ENCODE measurements around the gene SEC24A.
"Not testable (repeated sequence)": the region's sequence is repeated elsewhere in the genome, so short reads cannot be mapped to it uniquely, and the experiment has no call there.

Gene SEC24A

DNA sequence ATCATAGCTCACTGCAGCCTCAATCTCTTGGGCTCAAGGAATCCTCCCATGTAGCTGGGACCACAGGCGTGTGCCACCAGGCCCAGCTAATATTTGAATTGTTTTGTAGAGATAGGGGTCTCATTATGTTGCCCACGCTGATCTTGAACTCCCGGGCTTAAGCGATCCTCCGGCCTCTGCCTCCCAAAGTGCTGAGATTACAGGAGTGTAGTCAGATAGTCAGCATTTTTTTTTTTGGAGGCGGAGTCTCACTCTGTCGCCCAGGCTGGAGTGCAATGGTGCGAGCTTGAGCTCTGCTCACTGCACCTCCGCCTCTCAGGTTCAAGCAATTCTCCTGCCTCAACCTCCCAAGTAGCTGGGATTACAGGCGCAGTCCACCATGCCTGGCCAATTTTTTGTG lies 14.4 kb upstream of the SEC24A start:
- H3K9me3 Mint-ChIP-seq: no peaks in the 10 kb centered on the region
- H3K27ac Mint-ChIP-seq: no peak overlapping the region
- no peak for DNase-seq
- H3K36me3 Mint-ChIP-seq (ENCODE audit: low read depth): peaks cover 16% of the 10 kb centered on the region
- H3K4me3 Mint-ChIP-seq: no peak overlapping the region
- H3K4me1 Mint-ChIP-seq (ENCODE audit: low read depth): peaks cover 21% of the 10 kb centered on the region
- H3K27me3 Mint-ChIP-seq: no peaks in the 10 kb centered on the region

DNA sequence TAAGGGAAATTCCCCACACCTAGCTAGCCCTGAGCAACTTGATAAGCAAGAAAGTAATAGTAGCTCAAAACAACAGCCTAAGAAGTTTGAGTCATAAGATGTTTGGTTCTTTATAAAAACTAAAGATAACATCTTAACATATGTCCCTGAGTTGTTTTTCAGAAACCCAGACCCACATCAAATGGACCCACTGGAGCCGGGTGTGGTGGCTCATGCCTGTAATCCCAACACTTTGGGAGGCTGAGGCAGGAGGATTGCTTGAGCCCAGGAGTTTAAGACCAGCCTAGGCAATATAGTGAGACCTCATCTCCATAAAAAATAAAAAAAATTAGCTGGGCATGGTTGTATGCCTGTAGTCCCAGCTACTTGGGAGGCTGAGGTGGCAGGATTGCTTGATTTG lies 13.2 kb upstream of the SEC24A start:
- H3K4me3 Mint-ChIP-seq, DNase-seq, H3K9me3 Mint-ChIP-seq, H3K27me3 Mint-ChIP-seq: not testable (repeated sequence)
- Mint-ChIP-seq H3K4me1 (ENCODE audit: low read depth) (peaks cover 19% of the 10 kb centered on the region), H3K27ac (peak overlapping the region; percentile 78), H3K36me3 (ENCODE audit: low read depth) (peaks cover 10% of the 10 kb centered on the region)

DNA sequence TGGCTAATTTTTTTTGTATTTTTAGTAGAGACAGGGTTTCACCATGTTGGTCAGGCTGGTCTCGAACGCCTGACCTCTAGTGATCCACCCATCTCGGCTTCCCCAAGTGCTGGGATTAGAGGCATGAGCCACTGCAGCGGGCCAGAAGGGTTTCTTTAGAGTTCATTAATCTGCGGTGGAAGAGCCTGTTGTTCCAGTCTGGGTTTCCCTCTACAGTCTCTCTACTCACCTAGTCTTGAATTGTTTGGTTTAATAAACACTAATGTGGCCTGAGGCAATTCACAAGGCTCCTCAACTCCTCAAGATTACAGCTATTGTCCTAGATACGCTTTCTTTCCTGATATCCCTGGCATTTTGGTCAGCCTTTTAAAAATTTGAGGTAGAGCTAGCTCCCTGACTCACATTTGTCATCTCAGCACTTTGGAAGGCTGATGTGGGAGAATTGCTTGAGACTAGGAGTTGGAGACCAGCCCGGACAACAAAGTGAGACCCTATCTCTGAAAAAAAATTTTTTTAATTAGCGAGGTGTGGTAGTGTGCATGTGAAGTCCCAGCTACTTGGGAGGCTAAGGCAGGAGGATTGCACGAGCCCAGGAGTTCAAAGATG lies 11.4 kb upstream of the SEC24A start:
- no peaks in the 10 kb centered on the region for H3K27me3 Mint-ChIP-seq

DNA sequence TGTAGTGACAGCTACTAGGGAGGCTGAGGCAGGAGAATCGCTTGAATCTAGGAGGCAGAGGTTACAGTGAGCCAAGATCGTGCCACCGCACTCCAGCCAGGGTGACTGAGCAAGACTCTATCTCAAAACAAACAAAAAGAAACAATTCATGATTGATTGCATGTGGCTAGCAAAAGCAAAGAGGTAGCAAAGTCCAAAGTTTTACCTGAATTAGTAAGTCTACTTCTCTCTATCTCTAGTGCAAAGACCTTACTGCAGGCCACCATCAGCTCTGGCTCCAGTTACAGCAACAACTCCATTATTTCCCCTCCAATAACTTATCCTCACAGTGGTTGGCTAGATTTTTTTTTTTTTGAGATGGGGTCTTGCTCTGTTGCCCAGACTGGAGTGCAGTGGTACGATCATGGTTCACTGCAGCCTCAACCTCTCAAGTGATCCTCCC lies 9.8 kb upstream of the SEC24A start:
- no peak for DNase-seq
- H3K36me3 Mint-ChIP-seq (ENCODE audit: low read depth): no peaks in the 10 kb centered on the region
- peaks cover 9% of the 10 kb centered on the region for H3K4me1 Mint-ChIP-seq (ENCODE audit: low read depth)
- no peak overlapping the region for H3K4me3 Mint-ChIP-seq
- no peaks in the 10 kb centered on the region for H3K9me3 Mint-ChIP-seq
- H3K27me3 Mint-ChIP-seq: no peaks in the 10 kb centered on the region
- no peak overlapping the region for H3K27ac Mint-ChIP-seq

More for the DNA sequence above, 11.4 kb upstream of the SEC24A start:
- Mint-ChIP-seq H3K4me1 (ENCODE audit: low read depth) (peaks cover 9% of the 10 kb centered on the region), H3K36me3 (ENCODE audit: low read depth) (peaks cover 4% of the 10 kb centered on the region), H3K9me3 (no peaks in the 10 kb centered on the region), H3K4me3 (no peak overlapping the region), H3K27ac (no peak overlapping the region)
- no peak for DNase-seq

DNA sequence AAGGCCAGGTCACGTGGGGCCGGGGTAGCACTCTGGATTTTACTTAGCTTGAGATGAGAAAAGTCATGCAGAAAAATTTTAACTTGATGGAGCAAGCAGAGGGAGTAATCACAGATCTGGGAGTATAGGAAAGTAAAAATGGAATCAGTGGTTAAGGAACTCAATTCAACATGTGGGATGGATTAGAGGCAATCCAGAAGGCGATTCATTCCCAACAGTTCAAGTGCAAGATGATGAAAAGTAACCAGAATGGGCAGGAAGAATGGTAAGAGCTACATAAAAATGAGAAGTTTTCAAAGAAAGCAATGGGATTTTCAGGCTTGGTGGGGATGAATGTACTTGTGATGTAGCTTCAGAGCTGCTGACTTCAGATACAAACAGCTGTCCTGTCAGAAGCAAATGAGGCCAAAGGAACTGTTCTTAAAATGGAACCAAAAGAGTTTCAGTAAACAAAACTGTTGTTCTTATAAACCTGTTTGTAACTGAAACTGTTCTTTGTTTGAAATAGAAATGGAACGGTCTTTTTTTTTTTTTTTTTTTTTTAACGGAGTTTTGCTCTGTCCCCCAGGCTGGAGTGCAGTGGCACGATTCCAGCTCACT lies 5.6 kb upstream of the SEC24A start:
- Mint-ChIP-seq H3K27ac (no peak overlapping the region), H3K4me1 (ENCODE audit: low read depth) (peaks cover 20% of the 10 kb centered on the region), H3K9me3 (no peaks in the 10 kb centered on the region), H3K36me3 (ENCODE audit: low read depth) (peaks cover under 1% of the 10 kb centered on the region), H3K4me3 (no peak overlapping the region), H3K27me3 (no peaks in the 10 kb centered on the region)
- DNase-seq: no peak

DNA sequence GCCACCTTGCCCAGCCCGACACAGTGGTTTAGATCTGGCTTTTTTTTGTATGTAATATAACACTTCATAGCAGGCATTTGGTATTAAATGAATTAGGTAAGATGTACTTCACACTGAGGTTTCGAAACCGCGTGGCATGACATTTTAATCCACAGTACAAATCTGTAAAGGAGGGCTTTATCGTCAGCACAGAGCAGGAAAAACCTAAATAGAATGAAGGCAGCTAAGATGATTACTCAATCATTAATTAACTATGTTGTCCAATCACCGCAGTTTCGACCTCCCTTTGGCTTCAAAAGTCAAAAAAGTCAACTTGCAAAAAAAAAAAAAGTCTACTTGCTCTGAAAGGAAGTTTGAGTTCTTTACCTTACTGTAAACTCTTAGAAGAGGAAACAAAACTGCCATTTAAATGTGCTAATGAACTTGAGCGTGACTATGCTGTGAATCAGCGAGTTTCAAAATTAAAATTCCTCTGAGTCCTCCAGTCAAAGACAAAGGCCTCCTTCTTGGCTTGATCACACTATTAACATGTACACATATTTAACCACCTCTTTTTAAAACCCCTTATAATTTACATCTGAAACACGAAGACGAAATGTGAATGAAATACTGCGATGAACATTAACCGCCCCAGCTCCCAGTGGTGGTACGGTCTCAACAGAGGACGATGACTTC lies 698 bp upstream of the SEC24A start:
- Mint-ChIP-seq H3K36me3 (ENCODE audit: low read depth) (peaks cover 26% of the 10 kb centered on the region), H3K27me3 (no peaks in the 10 kb centered on the region), H3K9me3 (no peaks in the 10 kb centered on the region), H3K4me3 (peak overlapping the region; percentile 88), H3K4me1 (ENCODE audit: low read depth) (peaks cover 40% of the 10 kb centered on the region), H3K27ac (peak overlapping the region; percentile 99)
- DNase-seq: no peak

DNA sequence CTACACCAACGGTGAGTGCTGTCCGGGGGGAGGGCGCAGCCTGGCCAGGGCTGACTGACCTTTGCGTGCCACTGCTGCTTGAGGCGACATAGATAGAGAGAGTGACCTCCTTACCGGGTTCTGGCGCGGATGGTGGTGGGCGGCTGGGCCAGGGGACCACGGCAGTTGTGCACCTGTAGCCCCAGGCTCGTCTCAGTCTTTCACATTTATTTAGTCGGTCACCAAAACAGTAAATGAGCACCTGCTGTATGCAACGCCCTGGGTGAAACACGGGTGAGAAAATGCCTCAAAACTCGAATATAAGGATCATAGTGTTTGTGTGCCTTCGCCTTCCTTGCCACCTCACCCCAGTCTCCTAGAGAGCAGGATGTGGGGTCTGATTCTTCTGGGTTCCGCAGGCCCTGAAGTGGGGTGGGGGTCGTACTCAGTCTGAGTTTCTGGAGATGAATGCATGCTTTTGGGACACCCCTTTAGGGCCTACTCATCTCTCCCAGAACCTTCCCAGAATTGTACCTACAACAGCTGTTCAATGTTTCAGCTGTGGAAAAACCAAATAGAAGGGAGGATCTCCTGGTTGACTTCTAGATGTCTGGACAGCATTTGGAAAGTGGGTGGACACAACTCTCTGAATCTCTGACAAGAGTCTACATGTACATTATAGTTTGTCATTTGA lies 714 bp downstream of the SEC24A start:
- peak; percentile 34 for DNase-seq
- Mint-ChIP-seq H3K4me3 (peak overlapping the region; percentile 88), H3K9me3 (no peaks in the 10 kb centered on the region), H3K4me1 (ENCODE audit: low read depth) (peaks cover 39% of the 10 kb centered on the region), H3K27me3 (no peaks in the 10 kb centered on the region), H3K27ac (peak overlapping the region; percentile 99), H3K36me3 (ENCODE audit: low read depth) (peaks cover 31% of the 10 kb centered on the region)

DNA sequence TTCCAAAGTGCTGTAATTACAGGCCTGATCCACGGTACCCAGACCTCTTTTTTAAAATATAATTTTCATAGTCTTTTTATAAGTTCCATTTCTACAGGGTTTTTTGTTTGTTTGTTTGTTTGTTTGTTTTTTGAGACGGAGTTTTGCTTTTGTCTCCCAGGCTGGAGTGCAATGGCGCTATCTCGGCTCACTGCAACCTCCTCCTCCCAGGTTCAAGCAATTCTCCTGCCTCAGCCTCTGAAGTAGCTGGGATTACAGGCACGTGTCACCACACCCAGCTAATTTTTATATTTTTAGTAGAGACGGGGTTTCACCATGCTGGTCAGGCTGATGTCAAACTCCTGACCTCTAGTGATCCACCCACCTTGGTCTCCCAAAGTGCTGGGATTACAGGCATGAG lies 2.1 kb downstream of the SEC24A start:
- not testable (repeated sequence) for DNase-seq, H3K27me3 Mint-ChIP-seq, H3K9me3 Mint-ChIP-seq
- peak overlapping the region; percentile 88 for H3K4me3 Mint-ChIP-seq
- peaks cover 39% of the 10 kb centered on the region for H3K36me3 Mint-ChIP-seq (ENCODE audit: low read depth)
- H3K27ac Mint-ChIP-seq: peak overlapping the region; percentile 86
- peaks cover 39% of the 10 kb centered on the region for H3K4me1 Mint-ChIP-seq (ENCODE audit: low read depth)

DNA sequence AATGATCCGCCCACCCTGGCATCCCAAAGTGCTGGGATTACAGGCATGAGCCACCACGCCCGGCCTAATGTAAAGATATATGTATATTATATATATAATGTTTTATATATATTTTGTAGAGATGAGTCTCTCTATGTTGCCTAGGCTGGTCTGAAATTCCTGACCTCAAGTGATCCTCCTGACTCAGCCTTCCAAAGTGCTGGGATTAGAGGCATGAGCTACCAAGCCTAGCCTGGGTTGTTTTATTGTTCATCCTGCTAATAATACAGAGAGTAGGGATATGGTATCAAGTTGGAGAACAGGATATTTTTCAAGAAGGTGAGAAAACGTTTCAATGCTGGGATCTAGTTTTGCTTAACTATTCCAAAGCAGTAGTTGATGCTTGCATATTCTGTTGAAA lies 2.9 kb downstream of the SEC24A start:
- Mint-ChIP-seq H3K27ac (no peak overlapping the region), H3K36me3 (ENCODE audit: low read depth) (peaks cover 43% of the 10 kb centered on the region), H3K4me1 (ENCODE audit: low read depth) (peaks cover 38% of the 10 kb centered on the region), H3K27me3 (no peaks in the 10 kb centered on the region), H3K9me3 (no peaks in the 10 kb centered on the region), H3K4me3 (peak overlapping the region; percentile 0)
- DNase-seq: no peak

DNA sequence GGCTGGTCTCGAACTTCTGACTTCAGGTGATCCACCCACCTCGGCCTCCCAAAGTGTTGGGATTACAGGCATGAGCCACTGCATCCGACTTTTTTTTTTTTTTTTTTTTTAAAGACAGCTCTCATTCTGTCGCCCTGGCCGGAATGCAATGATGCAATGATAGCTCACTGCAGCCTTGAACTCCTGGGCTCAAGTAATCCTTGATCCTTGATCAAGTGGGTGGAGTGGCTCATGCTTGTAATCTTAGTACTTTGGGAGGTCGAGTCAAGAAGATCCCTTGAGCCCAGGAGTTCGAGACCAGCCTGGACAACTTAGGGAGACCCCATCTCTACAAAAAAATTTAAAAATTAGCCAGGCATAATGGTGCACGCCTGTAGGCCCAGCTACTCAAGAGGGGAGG lies 8.1 kb downstream of the SEC24A start:
- DNase-seq: no peak
- no peak overlapping the region for H3K27ac Mint-ChIP-seq
- H3K36me3 Mint-ChIP-seq (ENCODE audit: low read depth): peaks cover 52% of the 10 kb centered on the region
- H3K4me3 Mint-ChIP-seq: no peak overlapping the region
- H3K4me1 Mint-ChIP-seq (ENCODE audit: low read depth): peaks cover 33% of the 10 kb centered on the region
- H3K27me3 Mint-ChIP-seq: no peaks in the 10 kb centered on the region
- H3K9me3 Mint-ChIP-seq: no peaks in the 10 kb centered on the region

DNA sequence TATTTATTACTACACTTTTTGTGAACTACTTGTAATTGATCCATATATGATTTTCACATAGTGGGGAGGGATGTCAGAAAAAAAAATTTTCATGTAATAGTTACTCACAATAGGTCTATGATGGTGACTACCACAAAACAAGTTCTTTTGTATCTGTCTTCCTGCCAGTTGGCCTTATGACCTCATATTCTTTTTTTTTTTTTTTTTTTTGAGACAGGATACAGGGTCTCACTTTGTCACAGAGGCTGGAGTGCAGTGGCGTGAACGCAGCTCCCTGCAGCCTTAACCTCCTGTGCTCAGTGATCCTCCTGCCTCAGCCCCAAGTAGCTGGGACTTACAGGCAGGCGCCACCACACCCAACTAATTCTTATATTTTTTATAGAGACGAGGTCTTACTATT lies 10.9 kb downstream of the SEC24A start:
- Mint-ChIP-seq H3K27me3 (no peaks in the 10 kb centered on the region), H3K4me1 (ENCODE audit: low read depth) (peaks cover 34% of the 10 kb centered on the region), H3K36me3 (ENCODE audit: low read depth) (peaks cover 64% of the 10 kb centered on the region), H3K27ac (no peak overlapping the region), H3K9me3 (no peaks in the 10 kb centered on the region), H3K4me3 (no peak overlapping the region)
- peak; percentile 6 for DNase-seq

DNA sequence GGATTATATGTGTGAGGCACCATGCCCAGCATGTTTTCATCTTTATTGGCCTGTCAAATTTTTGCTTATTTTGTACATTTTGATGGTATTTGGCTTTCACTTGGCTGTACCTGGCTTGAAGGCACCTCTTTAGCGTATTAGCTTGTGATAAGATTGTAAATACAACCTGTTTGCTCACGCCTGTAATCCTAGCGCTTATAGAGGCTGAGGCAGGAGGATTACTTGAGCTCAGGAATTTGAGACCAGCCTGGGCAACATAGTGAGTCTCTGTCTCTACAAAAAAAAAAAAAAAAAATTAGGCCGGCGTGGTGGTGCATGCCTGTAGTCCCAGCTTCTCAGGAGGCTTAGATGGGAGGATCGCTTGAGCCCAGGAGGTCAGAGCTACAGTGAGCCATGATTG lies 11.3 kb downstream of the SEC24A start:
- Mint-ChIP-seq H3K4me3 (no peak overlapping the region), H3K27me3 (no peaks in the 10 kb centered on the region), H3K4me1 (ENCODE audit: low read depth) (peaks cover 32% of the 10 kb centered on the region), H3K27ac (no peak overlapping the region), H3K36me3 (ENCODE audit: low read depth) (peaks cover 62% of the 10 kb centered on the region), H3K9me3 (no peaks in the 10 kb centered on the region)
- no peak for DNase-seq

DNA sequence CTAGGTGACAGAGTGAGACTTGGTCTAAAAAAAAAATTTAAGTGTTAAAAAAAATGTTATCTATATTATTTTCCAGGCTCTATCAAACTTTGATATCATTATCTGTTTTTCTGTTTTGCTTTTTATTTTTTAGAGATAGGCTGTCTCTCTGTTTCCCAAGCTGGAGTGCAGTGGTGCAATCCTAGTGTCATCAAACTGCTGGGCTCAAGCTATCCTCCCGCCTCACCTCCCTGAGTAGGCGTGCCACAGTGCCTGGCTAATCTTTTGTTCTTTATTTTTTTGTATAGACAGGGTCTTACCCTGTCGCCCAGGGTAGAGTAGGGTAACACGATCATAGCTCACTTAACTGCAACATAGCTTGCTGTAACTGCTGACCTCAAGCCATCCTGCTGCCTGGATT lies 14.4 kb downstream of the SEC24A start:
- no peaks in the 10 kb centered on the region for H3K9me3 Mint-ChIP-seq
- no peak for DNase-seq
- no peak overlapping the region for H3K4me3 Mint-ChIP-seq
- H3K27ac Mint-ChIP-seq: peak overlapping the region; percentile 18
- peaks cover 29% of the 10 kb centered on the region for H3K4me1 Mint-ChIP-seq (ENCODE audit: low read depth)
- peaks cover 64% of the 10 kb centered on the region for H3K36me3 Mint-ChIP-seq (ENCODE audit: low read depth)
- H3K27me3 Mint-ChIP-seq: no peaks in the 10 kb centered on the region

DNA sequence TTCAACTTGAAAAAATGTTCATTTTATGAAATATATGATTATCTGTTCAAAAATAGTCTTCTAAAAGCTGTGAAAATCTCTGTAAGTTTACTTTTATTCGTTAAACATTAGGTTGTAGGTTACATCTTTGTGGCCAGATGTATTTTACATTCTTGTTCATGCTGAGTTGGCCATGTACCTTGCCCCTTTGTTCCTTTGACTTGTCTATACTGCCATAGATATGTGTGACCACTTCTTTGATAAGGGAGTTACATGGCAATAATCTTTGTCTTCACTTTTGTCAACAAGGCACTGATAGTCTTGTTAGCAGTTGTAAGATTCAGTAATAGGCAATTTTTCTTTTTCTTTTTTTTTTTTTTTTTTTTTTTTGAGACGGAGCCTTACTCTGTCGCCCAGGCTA lies 15.9 kb downstream of the SEC24A start:
- no peak overlapping the region for H3K27ac Mint-ChIP-seq
- H3K4me3 Mint-ChIP-seq: no peak overlapping the region
- no peak for DNase-seq
- H3K9me3 Mint-ChIP-seq: no peaks in the 10 kb centered on the region
- H3K4me1 Mint-ChIP-seq (ENCODE audit: low read depth): peaks cover 19% of the 10 kb centered on the region
- no peaks in the 10 kb centered on the region for H3K27me3 Mint-ChIP-seq
- H3K36me3 Mint-ChIP-seq (ENCODE audit: low read depth): peaks cover 57% of the 10 kb centered on the region

DNA sequence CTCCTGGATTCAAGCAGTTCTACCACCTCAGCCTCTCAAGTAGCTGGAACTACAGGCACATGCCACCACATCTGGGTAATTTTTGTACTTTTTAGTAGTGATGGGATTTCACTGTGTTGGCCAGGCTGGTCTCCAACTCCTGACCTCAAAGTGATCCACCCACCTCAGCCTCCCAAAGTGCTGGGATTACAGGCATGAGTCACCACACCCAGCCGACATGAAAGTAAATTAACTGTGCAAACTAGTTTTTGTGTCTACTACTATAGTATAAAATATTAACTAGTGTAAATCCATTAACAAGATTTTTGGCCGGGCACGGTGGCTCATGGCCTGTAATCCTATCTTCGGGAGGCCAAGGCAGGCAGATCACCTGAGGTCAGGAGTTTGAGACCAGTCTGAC lies 25.0 kb downstream of the SEC24A start:
- H3K27ac Mint-ChIP-seq; DNase-seq; H3K4me3 Mint-ChIP-seq; H3K4me1 Mint-ChIP-seq (ENCODE audit: low read depth); H3K9me3 Mint-ChIP-seq; H3K27me3 Mint-ChIP-seq: not testable (repeated sequence)
- H3K36me3 Mint-ChIP-seq (ENCODE audit: low read depth): peaks cover 66% of the 10 kb centered on the region
